H1 (cell line): ENCODE results near the gene GALNT17.

ENCODE experiments used
- ATF2 ChIP-seq: IDR thresholded peaks from 2 replicates; pipeline ENCODE4 v1.6.1; 2012; ENCODE audit warnings: low read length, inconsistent platforms
- ATF3 ChIP-seq: IDR thresholded peaks from 2 replicates; pipeline ENCODE4 v1.6.1; 2011; ENCODE audit warnings: low read depth, mild to moderate bottlenecking, low read length; ENCODE audit not compliant: insufficient read depth
- CHD7 ChIP-seq: fragments of 300-600 bp; sonication (generic); IDR thresholded peaks from 2 replicates; pipeline ENCODE4 v1.7.1; 2012; ENCODE audit warnings: low read length, moderate library complexity, mild to moderate bottlenecking, inconsistent platforms; ENCODE audit not compliant: insufficient replicate concordance
- CREB1 ChIP-seq: IDR thresholded peaks from 2 replicates; pipeline ENCODE4 v1.6.1; 2012; ENCODE audit warnings: inconsistent platforms
- CTCF ChIP-seq, 3 experiments: IDR thresholded peaks; 1 replicate in 2 of 3; 2 replicates in 1 of 3; pipeline versions ENCODE4 v1.5.1 to v1.6.1; 2011; ENCODE audit warnings: low read length in 3 of 3, mild to moderate bottlenecking in 3 of 3, inconsistent platforms in 2 of 3, low read depth in 1 of 3, moderate library complexity in 1 of 3; ENCODE audit not compliant: insufficient read depth in 1 of 3; ENCODE audit errors: control extremely low read depth in 1 of 3
- EGR1 ChIP-seq: IDR thresholded peaks from 2 replicates; pipeline ENCODE4 v1.6.1; 2011; ENCODE audit warnings: low read depth, low read length, borderline replicate concordance
- MAFK ChIP-seq: IDR thresholded peaks from 2 replicates; pipeline ENCODE4 v1.6.1; 2012; ENCODE audit warnings: low read depth, mild to moderate bottlenecking, improper control_type of control experiment, low read length
- POLR2A ChIP-seq, 2 experiments: IDR thresholded peaks; 1 replicate in 1 of 2; 2 replicates in 1 of 2; pipeline ENCODE4 v1.6.1; 2011; ENCODE audit warnings: low read depth in 2 of 2, low read length in 2 of 2, mild to moderate bottlenecking in 2 of 2; ENCODE audit errors: control extremely low read depth in 1 of 2
- POLR2AphosphoS5 ChIP-seq: IDR thresholded peaks from 2 replicates; pipeline ENCODE4 v1.6.1; 2011; ENCODE audit warnings: low read depth, low read length
- RFX5 ChIP-seq: IDR thresholded peaks from 2 replicates; pipeline ENCODE4 v1.6.1; 2011; ENCODE audit warnings: low read depth, low read length, improper control_type of control experiment, borderline replicate concordance
- RXRA ChIP-seq: IDR thresholded peaks from 2 replicates; pipeline ENCODE4 v1.6.1; 2011; ENCODE audit warnings: low read depth, mild to moderate bottlenecking, low read length, moderate library complexity; ENCODE audit not compliant: insufficient read depth
- TCF12 ChIP-seq: IDR thresholded peaks from 2 replicates; pipeline ENCODE4 v1.6.1; 2011; ENCODE audit warnings: low read depth, mild to moderate bottlenecking, low read length

- TF ChIP-seq CTCF (IDR thresholded peaks at IDR 0.05; ENCODE audit: control extremely low read depth in 1 of 3, insufficient read depth in 1 of 3, low read depth in 1 of 3, low read length in 3 of 3) (no peak), ATF2 (no peak), POLR2AphosphoS5 (no peak), RFX5 (no peak), ATF3 (no peak), TCF12 (no peak), CREB1 (no peak), RXRA (no peak), EGR1 (no peak), MAFK (no peak), CHD7 (no peak), POLR2A (IDR thresholded peaks at IDR 0.05; ENCODE audit: control extremely low read depth in 1 of 2, low read depth in 2 of 2, low read length in 2 of 2) (no peak)
Measured at GRCh38 chr7:71563276-71563675, 431.3 kb downstream of the GALNT17 start.
